OCI-LY7 (cell line): Measurements from ENCODE around the gene TTLL9. TPM values are rescaled to one million over a fixed set of nuclear protein-coding genes. Genes with fewer than 3 reads are reported as not detected.

Experiments
- BruUV-seq: library from RNA; stranded (reverse); fragments of 400-500 nt; replicated peaks from 2 replicates; lab custom pipeline; 2021; lab: Mats Ljungman, UMichigan
- CTCF ChIA-PET: fragments of 300-600 bp; sonication (Branson Sonifier 250); formaldehyde crosslinking; loops from one replicate; lab custom pipeline; 2022; ENCODE audit warnings: antibody characterized with exemption; ENCODE audit not compliant: unreplicated experiment; lab: Charles Lee
- POLR2A ChIA-PET: fragments of 300-600 bp; sonication (Branson Sonifier 250); formaldehyde crosslinking; loops from one replicate; lab custom pipeline; 2022; ENCODE audit warnings: antibody characterized with exemption; lab: Charles Lee
- DNase-seq: peaks from one replicate; pipeline ENCODE4 v3.0.0-alpha.2; 2015; ENCODE audit warnings: low spot score
- H2AFZ ChIP-seq: fragments of 200-600 bp; sonication (generic), shearing (Covaris generic); 2 replicates; pipeline ENCODE4 v1.6.1; 2014; ENCODE audit warnings: mild to moderate bottlenecking, antibody characterized with exemption, low read length, moderate library complexity
- H3K27ac ChIP-seq: fragments of 200-600 bp; sonication (generic); 2 replicates; pipeline ENCODE4 v1.5.1; 2014; ENCODE audit warnings: mixed run types, low read depth, mild to moderate bottlenecking, moderate library complexity, low read length, inconsistent platforms; ENCODE audit not compliant: poor library complexity, severe bottlenecking
- H3K36me3 ChIP-seq: fragments of 200-600 bp; sonication (generic); 2 replicates; pipeline ENCODE4 v1.6.1; 2014; ENCODE audit warnings: mild to moderate bottlenecking, antibody characterized with exemption, low read length, moderate library complexity, mixed read lengths; ENCODE audit not compliant: insufficient read depth
- H3K4me1 ChIP-seq: fragments of 200-600 bp; sonication (generic); 2 replicates; pipeline ENCODE4 v1.5.1; 2014; ENCODE audit warnings: mild to moderate bottlenecking, low read length; ENCODE audit not compliant: insufficient read depth, poor library complexity, severe bottlenecking
- H3K4me2 ChIP-seq: fragments of 200-600 bp; sonication (generic); 2 replicates; pipeline ENCODE4 v1.6.1; 2014; ENCODE audit warnings: mild to moderate bottlenecking, low read length
- H3K4me3 ChIP-seq: fragments of 200-600 bp; sonication (generic); 2 replicates; pipeline ENCODE4 v1.5.1; 2014; ENCODE audit warnings: mild to moderate bottlenecking, low read depth, low read length; ENCODE audit not compliant: poor library complexity, severe bottlenecking
- H3K79me2 ChIP-seq: fragments of 200-600 bp; sonication (generic); 2 replicates; pipeline ENCODE4 v1.6.1; 2016; ENCODE audit warnings: low read depth, mild to moderate bottlenecking, low read length, moderate library complexity, mixed read lengths; ENCODE audit not compliant: insufficient read depth
- H3K9me2 ChIP-seq: fragments of 200-600 bp; sonication (generic); 2 replicates; pipeline ENCODE4 v1.6.1; 2016; ENCODE audit warnings: mild to moderate bottlenecking, low read length, mixed read lengths; ENCODE audit not compliant: insufficient read depth
- H3K9me3 ChIP-seq: fragments of 200-600 bp; sonication (generic); 2 replicates; pipeline ENCODE4 v1.6.1; 2014; ENCODE audit warnings: mild to moderate bottlenecking, mixed run types, low read length, mixed read lengths
- H4K20me1 ChIP-seq: fragments of 200-600 bp; sonication (generic); 2 replicates; pipeline ENCODE4 v1.6.1; 2014; ENCODE audit warnings: mild to moderate bottlenecking, antibody characterized with exemption, low read length, moderate library complexity, mixed read lengths; ENCODE audit not compliant: insufficient read depth
- CTCF ChIP-seq: fragments of 200-600 bp; sonication (generic); conservative IDR thresholded peaks from 2 replicates; pipeline ENCODE4 v1.5.1; 2014; ENCODE audit warnings: mild to moderate bottlenecking, antibody characterized with exemption, low read length, moderate library complexity, mixed read lengths
- EZH2phosphoT487 ChIP-seq: fragments of 200-600 bp; sonication (generic); IDR thresholded peaks from 2 replicates; pipeline ENCODE4 v1.6.1; 2018; ENCODE audit warnings: low read depth, borderline replicate concordance, mild to moderate bottlenecking, mixed run types, antibody characterized with exemption, low read length, moderate library complexity, mixed read lengths
- intact Hi-C: fragments of 100-400 bp; cut with micrococcal nuclease; formaldehyde crosslinking; loops from one replicate; pipeline ENCODE4 v1.10.0; 2022; ENCODE audit not compliant: unreplicated experiment
- total RNA-seq, 2 experiments: library from RNA; depleted of rRNA in 1 of 2; stranded (reverse); fragments of >200 nt in 1 of 2; shearing (Covaris generic) in 1 of 2; gene quantifications; 2 replicates each; pipeline ENCODE4 v1.2.3, GENCODE V29; 2014 to 2022

TTLL9 gene
- total RNA-seq, 2 experiments from 2014 or later = not detected

GRCh38 chr20:31981784-31982183, 111.3 kb downstream of the TTLL9 start:
- Histone ChIP-seq H4K20me1 (no peaks in the 10 kb centered on the region), H3K36me3 (no peaks in the 10 kb centered on the region), H3K79me2 (no peaks in the 10 kb centered on the region), H3K4me2 (no peak overlapping the region), H2AFZ (no peak overlapping the region), H3K27ac (no peak overlapping the region), H3K9me2 (no peaks in the 10 kb centered on the region), H3K9me3 (no peaks in the 10 kb centered on the region), H3K4me3 (no peak overlapping the region), H3K4me1 (no peaks in the 10 kb centered on the region)
- CTCF ChIA-PET = no interaction called here
- DNase-seq = no peak
- TF ChIP-seq EZH2phosphoT487 = no peak
- TF ChIP-seq CTCF = no peak
- BruUV-seq = no TSS peak
- intact Hi-C loops = no loop called here
- POLR2A ChIA-PET = no interaction called here

- no peaks in the 10 kb centered on the region for H3K36me3 ChIP-seq
- ChIA-PET CTCF (no interaction called here), POLR2A (no interaction called here)
- H3K4me2 ChIP-seq = no peak overlapping the region
- no peak overlapping the region for H3K27ac ChIP-seq
- no peaks in the 10 kb centered on the region for H3K79me2 ChIP-seq
- H3K9me3 ChIP-seq = no peaks in the 10 kb centered on the region
- H3K4me1 ChIP-seq = no peaks in the 10 kb centered on the region
- DNase-seq = no peak
- intact Hi-C loops = no loop called here
- no TSS peak for BruUV-seq
- no peak overlapping the region for H2AFZ ChIP-seq
- no peaks in the 10 kb centered on the region for H3K9me2 ChIP-seq
- no peak for TF ChIP-seq EZH2phosphoT487
- no peak for TF ChIP-seq CTCF
- no peaks in the 10 kb centered on the region for H4K20me1 ChIP-seq
- no peak overlapping the region for H3K4me3 ChIP-seq
Measured at GRCh38 chr20:31984981-31985471, 114.6 kb downstream of the TTLL9 start.

GRCh38 chr20:31987744-31988143, 117.3 kb downstream of the TTLL9 start:
- H3K9me3 ChIP-seq = no peaks in the 10 kb centered on the region
- H3K36me3 ChIP-seq = no peaks in the 10 kb centered on the region
- TF ChIP-seq EZH2phosphoT487 (no peak), CTCF (no peak)
- H3K4me3 ChIP-seq = no peak overlapping the region
- no peak overlapping the region for H2AFZ ChIP-seq
- DNase-seq = no peak
- no peaks in the 10 kb centered on the region for H3K4me1 ChIP-seq
- BruUV-seq = no TSS peak
- CTCF ChIA-PET = no interaction called here
- intact Hi-C loops = no loop called here
- no peaks in the 10 kb centered on the region for H4K20me1 ChIP-seq
- H3K27ac ChIP-seq = no peak overlapping the region
- H3K79me2 ChIP-seq = no peaks in the 10 kb centered on the region
- POLR2A ChIA-PET = no interaction called here
- H3K4me2 ChIP-seq = no peak overlapping the region
- no peaks in the 10 kb centered on the region for H3K9me2 ChIP-seq
